GM12891 (cell line): ENCODE measurements around the gene PCCA.
A peak's percentile ranks its signal among the peaks of the same experiment; 100 is the strongest.

Experiments
- DNase-seq: peaks from one replicate; pipeline ENCODE4 v3.0.0; 2011; ENCODE audit warnings: low spot score; ENCODE audit not compliant: insufficient read length
- FAIRE-seq: peaks from 2 replicates; lab custom pipeline; 2011; peaks lifted over from hg19 to GRCh38; lab: Jason Lieb, UNC
- PAX5 ChIP-seq: IDR thresholded peaks from 2 replicates; pipeline ENCODE4 v1.6.1; 2011; ENCODE audit warnings: low read length, moderate library complexity, mild to moderate bottlenecking; ENCODE audit not compliant: insufficient read depth, severe bottlenecking
- POLR2A ChIP-seq: IDR thresholded peaks from 2 replicates; pipeline ENCODE4 v1.6.1; 2011; ENCODE audit warnings: low read depth, low read length, control low read depth
- POLR2AphosphoS5 ChIP-seq: IDR thresholded peaks from 2 replicates; pipeline ENCODE4 v1.6.1; 2011; ENCODE audit warnings: low read depth, low read length, control low read depth
- POU2F2 ChIP-seq: IDR thresholded peaks from 2 replicates; pipeline ENCODE4 v1.6.1; 2011; ENCODE audit warnings: low read depth, mild to moderate bottlenecking, control low read depth, low read length, moderate library complexity
- SPI1 ChIP-seq: IDR thresholded peaks from 2 replicates; pipeline ENCODE4 v1.6.1; 2011; ENCODE audit warnings: low read depth, low read length, control low read depth
- TAF1 ChIP-seq: IDR thresholded peaks from 2 replicates; pipeline ENCODE4 v1.6.1; 2011; ENCODE audit warnings: low read depth, low read length, control low read depth

Gene PCCA

GRCh38 chr13:100340865-100341264, 252.0 kb downstream of the PCCA start:
- DNase-seq (no peak), FAIRE-seq (no peak)
- TF ChIP-seq SPI1 = no peak
- TF ChIP-seq PAX5 = no peak
- TF ChIP-seq TAF1 = no peak
- TF ChIP-seq POLR2A = no peak
- TF ChIP-seq POLR2AphosphoS5 = no peak
- TF ChIP-seq POU2F2 = no peak

- FAIRE-seq (no peak), DNase-seq (no peak)
- TF ChIP-seq SPI1 = no peak
- TF ChIP-seq PAX5 = no peak
- TF ChIP-seq POU2F2 = no peak
- TF ChIP-seq POLR2A = no peak
- no peak for TF ChIP-seq TAF1
- TF ChIP-seq POLR2AphosphoS5 = no peak
Observed at GRCh38 chr13:100341327-100341726, 252.4 kb downstream of the PCCA start.

- no peak for TF ChIP-seq TAF1
- FAIRE-seq (no peak), DNase-seq (no peak)
Observed at GRCh38 chr13:100344544-100344943, 255.7 kb downstream of the PCCA start.

DNA sequence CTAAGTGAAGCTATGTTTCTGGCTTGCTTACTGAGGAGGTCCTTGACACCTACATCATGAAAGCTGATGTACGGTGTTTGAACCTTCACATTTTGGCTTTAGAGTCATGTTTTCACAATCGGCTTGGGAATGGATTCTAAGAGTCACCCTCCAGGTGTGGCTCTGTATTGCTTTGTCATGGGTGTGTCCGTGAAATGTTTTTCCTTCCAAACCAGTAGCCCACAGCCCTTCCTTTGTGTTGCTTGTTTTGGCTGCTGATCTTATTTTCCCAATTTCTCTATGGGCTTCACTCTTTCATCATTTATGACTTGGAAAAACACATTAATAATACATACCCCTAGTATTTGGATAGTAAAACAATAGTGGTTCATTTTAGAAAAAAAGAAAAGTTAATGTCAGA, 259.1 kb downstream of the PCCA start:
- FAIRE-seq (no peak), DNase-seq (no peak)
- no peak for TF ChIP-seq POU2F2
- no peak for TF ChIP-seq POLR2A
- TF ChIP-seq POLR2AphosphoS5 = no peak
- TF ChIP-seq PAX5 = no peak
- no peak for TF ChIP-seq TAF1
- TF ChIP-seq SPI1 = no peak

DNA sequence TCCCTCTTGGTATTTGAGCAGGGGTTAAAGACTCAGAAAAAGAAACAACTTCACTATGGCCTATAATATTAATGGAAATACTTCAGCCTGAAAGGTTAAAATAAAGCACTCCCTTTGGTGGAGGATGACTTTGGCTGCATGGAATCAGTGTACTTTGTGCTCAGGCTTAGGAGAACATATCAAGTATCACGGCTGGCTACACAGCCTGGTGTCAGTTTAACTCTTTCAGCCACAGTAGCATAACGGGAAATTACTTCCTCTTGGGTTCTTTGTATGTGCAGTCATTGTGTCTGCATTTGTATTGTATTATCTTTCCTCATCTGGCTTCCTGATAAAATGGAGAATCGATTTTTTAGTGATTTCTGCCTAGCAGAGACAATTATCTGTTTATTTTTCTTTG, 260.7 kb downstream of the PCCA start:
- no peak for DNase-seq

DNA sequence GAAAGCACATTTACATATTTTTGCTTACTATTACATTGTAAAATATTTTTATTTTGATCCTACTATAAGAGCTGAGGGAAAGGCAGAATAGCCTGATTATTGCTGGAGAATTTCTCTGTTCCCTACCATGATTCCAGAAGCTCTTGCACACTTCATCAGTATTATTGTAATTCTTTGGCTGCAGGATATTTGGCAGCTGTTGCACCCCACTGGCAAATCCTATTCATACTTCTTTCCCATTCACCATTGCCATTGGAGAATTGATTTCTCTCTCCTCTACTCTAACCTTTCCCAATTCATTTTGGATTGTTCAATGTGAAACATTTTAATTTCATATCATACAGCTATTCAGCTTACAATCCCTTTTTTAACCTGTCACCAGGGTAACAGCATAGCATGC, 261.7 kb downstream of the PCCA start:
- no peak for DNase-seq
- TF ChIP-seq POLR2A (no peak), POLR2AphosphoS5 (no peak), POU2F2 (no peak), TAF1 (no peak), SPI1 (no peak), PAX5 (no peak)
- no peak for FAIRE-seq

More for the DNA sequence above, 260.7 kb downstream of the PCCA start:
- TF ChIP-seq SPI1 = no peak
- TF ChIP-seq POLR2A = no peak
- no peak for TF ChIP-seq POU2F2
- no peak for TF ChIP-seq PAX5
- no peak for TF ChIP-seq POLR2AphosphoS5
- no peak for TF ChIP-seq TAF1
- peak; percentile 9 for FAIRE-seq

DNA sequence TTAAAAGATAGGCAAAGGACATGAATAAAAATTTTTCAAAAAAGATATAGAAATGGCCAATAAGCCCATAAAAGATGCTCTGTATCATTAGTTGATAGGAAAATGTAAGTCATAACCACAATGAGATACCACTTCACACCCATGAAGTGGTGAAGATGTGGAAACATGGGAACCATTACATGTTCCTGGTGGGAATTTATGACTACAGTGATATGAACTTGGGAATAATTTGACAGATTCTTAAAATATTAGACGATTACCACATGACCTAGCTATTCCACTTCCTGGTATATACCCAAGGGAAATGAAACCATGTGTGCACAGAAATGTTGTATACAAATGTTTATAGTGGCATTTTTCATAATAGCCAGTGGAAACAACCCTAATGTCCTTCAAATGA, 267.5 kb downstream of the PCCA start:
- FAIRE-seq (no peak), DNase-seq (no peak)
- TF ChIP-seq SPI1 = no peak
- TF ChIP-seq TAF1 = no peak
- no peak for TF ChIP-seq POLR2A
- no peak for TF ChIP-seq POLR2AphosphoS5
- no peak for TF ChIP-seq PAX5
- no peak for TF ChIP-seq POU2F2

DNA sequence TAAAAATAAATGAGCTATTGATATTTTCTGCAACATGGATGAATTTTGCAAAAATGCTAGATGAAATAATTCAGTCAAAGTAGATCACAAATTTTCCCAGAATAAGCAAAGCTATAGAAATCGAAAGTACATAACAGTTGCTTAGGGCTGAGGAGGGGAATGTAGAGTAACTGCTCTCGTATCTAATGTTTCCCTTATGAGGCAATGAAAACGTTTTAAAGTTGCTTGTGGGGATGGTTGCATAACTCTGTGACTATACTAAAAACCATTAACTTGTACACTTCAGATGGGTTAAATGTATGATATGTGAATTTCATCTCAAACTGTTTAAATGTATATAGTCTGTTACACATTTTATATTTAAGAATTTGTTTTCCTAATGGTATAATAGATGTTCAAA, 268.0 kb downstream of the PCCA start:
- no peak for FAIRE-seq
- TF ChIP-seq POLR2AphosphoS5 (no peak), PAX5 (no peak), TAF1 (no peak), SPI1 (no peak)
- DNase-seq = no peak

- FAIRE-seq (no peak), DNase-seq (no peak)
- no peak for TF ChIP-seq POU2F2
- TF ChIP-seq SPI1 = no peak
- TF ChIP-seq POLR2A = no peak
- TF ChIP-seq POLR2AphosphoS5 = no peak
- no peak for TF ChIP-seq TAF1
- no peak for TF ChIP-seq PAX5
Observed at GRCh38 chr13:100357764-100358163, 268.9 kb downstream of the PCCA start.

DNA sequence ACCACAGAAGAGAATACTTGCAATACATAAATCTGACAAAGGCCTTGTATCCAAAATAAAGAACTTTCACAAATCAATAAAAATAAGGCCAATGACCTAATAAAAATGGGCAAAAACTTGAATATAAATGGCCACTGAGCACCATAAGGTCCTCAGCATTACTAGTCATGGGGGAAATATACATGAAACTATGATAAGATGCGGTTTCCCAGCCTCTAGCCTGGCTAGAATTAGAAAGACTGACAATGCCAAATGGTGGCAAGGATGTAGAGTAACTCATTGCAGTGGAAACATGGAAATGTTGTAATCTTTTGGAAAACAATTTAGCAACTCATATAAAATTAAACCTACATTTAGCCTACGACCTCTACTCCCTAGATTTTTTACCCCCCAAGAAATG, 272.6 kb downstream of the PCCA start:
- DNase-seq (no peak), FAIRE-seq (no peak)
- TF ChIP-seq TAF1 (no peak), PAX5 (no peak), SPI1 (no peak), POU2F2 (no peak), POLR2AphosphoS5 (no peak)
